ENCODE measurements around the gene HIF3A. TPM values are rescaled to one million over a fixed set of nuclear protein-coding genes. Genes with fewer than 3 reads are reported as not detected.
"Not testable (repeated sequence)": the region's sequence is repeated elsewhere in the genome, so short reads cannot be mapped to it uniquely, and the experiment has no call there.

Gene HIF3A
- total and polyA plus RNA-seq, 12 donors = 2.7 to 69.0 (median 24.0) TPM

- H3K36me3 ChIP-seq (replicated peaks in 1 of 2) = peaks cover 0 to 14% of the 10 kb centered on the region in 2 donors
- intact Hi-C loops (cut with DNase I) = no loop called here
- 66 to 81% (median 70%) methylated on average over 2 of the region's 2 CpGs for WGBS, 4 donors
- no peaks in the 10 kb centered on the region for H3K4me1 ChIP-seq (replicated peaks in 1 of 2)
- H3K9me3 ChIP-seq (replicated peaks in 1 of 3) = no peaks in the 10 kb centered on the region
- TF ChIP-seq CTCF (IDR thresholded peaks at IDR 0.05) (no peak), POLR2A (IDR thresholded peaks at IDR 0.05) (no peak)
- H3K4me3 ChIP-seq = no peak overlapping the region
- no peak for DNase-seq
- H3K27ac ChIP-seq = no peak overlapping the region
- H3K27me3 ChIP-seq = no peaks in the 10 kb centered on the region
These were observed 20.5 kb downstream of the HIF3A start for GRCh38 chr19:46317339-46317738.

GRCh38 chr19:46319613-46320012 is 22.8 kb downstream of the HIF3A start:
- DNase-seq = no peak
- peaks cover 0 to 14% of the 10 kb centered on the region in 2 donors for H3K36me3 ChIP-seq (replicated peaks in 1 of 2)
- no peak overlapping the region for H3K27ac ChIP-seq

GRCh38 chr19:46320559-46320958 is 23.7 kb downstream of the HIF3A start:
- H3K36me3 ChIP-seq (replicated peaks in 1 of 2) = peaks cover 0 to 21% of the 10 kb centered on the region in 2 donors
- TF ChIP-seq CTCF (IDR thresholded peaks at IDR 0.05) (no peak), POLR2A (IDR thresholded peaks at IDR 0.05) (no peak)

More at GRCh38 chr19:46319613-46320012, 22.8 kb downstream of the HIF3A start:
- no peak overlapping the region for H3K4me3 ChIP-seq
- intact Hi-C loops (cut with DNase I) = no loop called here
- H3K9me3 ChIP-seq (replicated peaks in 1 of 3) = no peaks in the 10 kb centered on the region
- no peaks in the 10 kb centered on the region for H3K27me3 ChIP-seq
- WGBS, 4 donors = 89 to 93% (median 91%) methylated on average over 6 of the region's 6 CpGs
- no peak for TF ChIP-seq CTCF (IDR thresholded peaks at IDR 0.05)
- no peak for TF ChIP-seq POLR2A (IDR thresholded peaks at IDR 0.05)
- H3K4me1 ChIP-seq (replicated peaks in 1 of 2) = no peaks in the 10 kb centered on the region

GRCh38 chr19:46321653-46322052 is 24.8 kb downstream of the HIF3A start:
- H3K4me3 ChIP-seq = no peak overlapping the region
- WGBS, 4 donors = 92 to 94% (median 93%) methylated on average over 10 to 12 of the region's 12 CpGs
- no peaks in the 10 kb centered on the region for H3K4me1 ChIP-seq (replicated peaks in 1 of 2)
- H3K36me3 ChIP-seq (replicated peaks in 1 of 2) = peaks cover 0 to 25% of the 10 kb centered on the region in 2 donors
- intact Hi-C loops (cut with DNase I) = no loop called here
- H3K27ac ChIP-seq = no peak overlapping the region
- DNase-seq = no peak
- H3K27me3 ChIP-seq = no peaks in the 10 kb centered on the region
- H3K9me3 ChIP-seq (replicated peaks in 1 of 3) = peaks cover 0 to under 1% (median 0%) of the 10 kb centered on the region in 3 donors
- no peak for TF ChIP-seq POLR2A (IDR thresholded peaks at IDR 0.05)
- no peak for TF ChIP-seq CTCF (IDR thresholded peaks at IDR 0.05)

More at GRCh38 chr19:46320559-46320958, 23.7 kb downstream of the HIF3A start:
- Histone ChIP-seq H3K27ac (no peak overlapping the region), H3K4me1 (replicated peaks in 1 of 2) (no peaks in the 10 kb centered on the region), H3K27me3 (no peaks in the 10 kb centered on the region), H3K9me3 (replicated peaks in 1 of 3) (no peaks in the 10 kb centered on the region), H3K4me3 (no peak overlapping the region)
- 86 to 100% (median 95%) methylated on average over 3 to 5 of the region's 5 CpGs for WGBS, 4 donors
- intact Hi-C loops (cut with DNase I) = no loop called here
- DNase-seq = no peak

GRCh38 chr19:46323227-46323626 is 26.4 kb downstream of the HIF3A start:
- DNase-seq; H3K4me1 ChIP-seq (replicated peaks in 1 of 2); H3K27ac ChIP-seq; H3K4me3 ChIP-seq; intact Hi-C loops (cut with DNase I); H3K27me3 ChIP-seq: not testable (repeated sequence)
- Histone ChIP-seq H3K9me3 (replicated peaks in 1 of 3) (peaks cover 0 to 13% (median 0%) of the 10 kb centered on the region in 3 donors), H3K36me3 (replicated peaks in 1 of 2) (peaks cover 0 to 25% of the 10 kb centered on the region in 2 donors)
- WGBS, 4 donors = 90 to 94% (median 91%) methylated on average over 9 of the region's 9 CpGs
